Parathyroid adenoma (tissue), 2 donors: ENCODE measurements around the gene LRRK1.

Experiments used
- H2AFZ ChIP-seq: fragments of 300-600 bp; sonication (generic); one replicate; pipeline ENCODE4 v1.7.0; 2017; ENCODE audit warnings: antibody characterized with exemption, mild to moderate bottlenecking
- H3K27ac ChIP-seq: fragments of 300-600 bp; sonication (generic); one replicate; pipeline ENCODE4 v1.7.0; 2017
- H3K27me3 ChIP-seq: fragments of 300-600 bp; sonication (generic); one replicate; pipeline ENCODE4 v1.7.0; 2017; ENCODE audit warnings: low read length; ENCODE audit not compliant: control insufficient read depth, insufficient read depth
- H3K36me3 ChIP-seq: fragments of 300-600 bp; sonication (generic); one replicate; pipeline ENCODE4 v1.7.0; 2017; ENCODE audit warnings: low read length; ENCODE audit not compliant: control insufficient read depth, insufficient read depth
- H3K4me1 ChIP-seq: fragments of 300-600 bp; sonication (generic); one replicate; pipeline ENCODE4 v1.7.0; 2017; ENCODE audit warnings: control low read depth
- H3K4me2 ChIP-seq: fragments of 300-600 bp; sonication (generic); one replicate; pipeline ENCODE4 v1.7.0; 2017; ENCODE audit warnings: low read length
- H3K4me3 ChIP-seq: fragments of 300-600 bp; sonication (generic); one replicate; pipeline ENCODE4 v1.7.0; 2017; ENCODE audit warnings: low read depth, low read length
- H3K79me2 ChIP-seq: fragments of 300-600 bp; sonication (generic); one replicate; pipeline ENCODE4 v1.7.0; 2017; ENCODE audit warnings: control low read depth
- H3K9ac ChIP-seq: fragments of 300-600 bp; sonication (generic); one replicate; pipeline ENCODE4 v1.7.0; 2017; ENCODE audit warnings: mild to moderate bottlenecking
- H3K9me3 ChIP-seq: fragments of 300-600 bp; sonication (generic); one replicate; pipeline ENCODE4 v1.7.0; 2017; ENCODE audit warnings: low read length; ENCODE audit not compliant: control insufficient read depth
- TF ChIP-seq, protein P1 (sequence below): fragments of 300-600 bp; sonication (generic); IDR thresholded peaks from one replicate; pipeline ENCODE4 v1.7.0; 2017; ENCODE audit warnings: antibody characterized with exemption, mild to moderate bottlenecking
- donor health status: primary hyperparathyroidism.

Gene LRRK1

DNA sequence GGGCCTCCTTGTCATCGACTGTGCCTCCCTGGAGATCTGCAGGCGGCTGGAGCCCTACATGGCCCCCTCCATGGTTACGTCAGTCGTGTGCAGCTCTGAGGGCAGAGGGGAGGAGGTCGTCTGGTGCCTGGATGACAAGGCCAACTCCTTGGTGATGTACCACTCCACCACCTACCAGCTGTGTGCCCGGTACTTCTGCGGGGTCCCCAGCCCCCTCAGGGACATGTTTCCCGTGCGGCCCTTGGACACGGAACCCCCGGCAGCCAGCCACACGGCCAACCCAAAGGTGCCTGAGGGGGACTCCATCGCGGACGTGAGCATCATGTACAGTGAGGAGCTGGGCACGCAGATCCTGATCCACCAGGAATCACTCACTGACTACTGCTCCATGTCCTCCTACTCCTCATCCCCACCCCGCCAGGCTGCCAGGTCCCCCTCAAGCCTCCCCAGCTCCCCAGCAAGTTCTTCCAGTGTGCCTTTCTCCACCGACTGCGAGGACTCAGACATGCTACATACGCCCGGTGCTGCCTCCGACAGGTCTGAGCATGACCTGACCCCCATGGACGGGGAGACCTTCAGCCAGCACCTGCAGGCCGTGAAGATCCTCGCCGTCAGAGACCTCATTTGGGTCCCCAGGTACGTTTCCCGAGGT lies 146.5 kb downstream of the LRRK1 start:
- Histone ChIP-seq H3K9me3 (no peaks in the 10 kb centered on the region), H3K4me2 (no peak overlapping the region), H3K9ac (no peak overlapping the region), H3K4me1 (no peaks in the 10 kb centered on the region), H3K27me3 (no peaks in the 10 kb centered on the region), H3K79me2 (no peaks in the 10 kb centered on the region), H3K4me3 (no peak overlapping the region), H3K27ac (no peak overlapping the region), H3K36me3 (no peaks in the 10 kb centered on the region), H2AFZ (no peak overlapping the region)
- TF ChIP-seq, protein P1, sequence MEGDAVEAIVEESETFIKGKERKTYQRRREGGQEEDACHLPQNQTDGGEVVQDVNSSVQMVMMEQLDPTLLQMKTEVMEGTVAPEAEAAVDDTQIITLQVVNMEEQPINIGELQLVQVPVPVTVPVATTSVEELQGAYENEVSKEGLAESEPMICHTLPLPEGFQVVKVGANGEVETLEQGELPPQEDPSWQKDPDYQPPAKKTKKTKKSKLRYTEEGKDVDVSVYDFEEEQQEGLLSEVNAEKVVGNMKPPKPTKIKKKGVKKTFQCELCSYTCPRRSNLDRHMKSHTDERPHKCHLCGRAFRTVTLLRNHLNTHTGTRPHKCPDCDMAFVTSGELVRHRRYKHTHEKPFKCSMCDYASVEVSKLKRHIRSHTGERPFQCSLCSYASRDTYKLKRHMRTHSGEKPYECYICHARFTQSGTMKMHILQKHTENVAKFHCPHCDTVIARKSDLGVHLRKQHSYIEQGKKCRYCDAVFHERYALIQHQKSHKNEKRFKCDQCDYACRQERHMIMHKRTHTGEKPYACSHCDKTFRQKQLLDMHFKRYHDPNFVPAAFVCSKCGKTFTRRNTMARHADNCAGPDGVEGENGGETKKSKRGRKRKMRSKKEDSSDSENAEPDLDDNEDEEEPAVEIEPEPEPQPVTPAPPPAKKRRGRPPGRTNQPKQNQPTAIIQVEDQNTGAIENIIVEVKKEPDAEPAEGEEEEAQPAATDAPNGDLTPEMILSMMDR, result no peak

DNA sequence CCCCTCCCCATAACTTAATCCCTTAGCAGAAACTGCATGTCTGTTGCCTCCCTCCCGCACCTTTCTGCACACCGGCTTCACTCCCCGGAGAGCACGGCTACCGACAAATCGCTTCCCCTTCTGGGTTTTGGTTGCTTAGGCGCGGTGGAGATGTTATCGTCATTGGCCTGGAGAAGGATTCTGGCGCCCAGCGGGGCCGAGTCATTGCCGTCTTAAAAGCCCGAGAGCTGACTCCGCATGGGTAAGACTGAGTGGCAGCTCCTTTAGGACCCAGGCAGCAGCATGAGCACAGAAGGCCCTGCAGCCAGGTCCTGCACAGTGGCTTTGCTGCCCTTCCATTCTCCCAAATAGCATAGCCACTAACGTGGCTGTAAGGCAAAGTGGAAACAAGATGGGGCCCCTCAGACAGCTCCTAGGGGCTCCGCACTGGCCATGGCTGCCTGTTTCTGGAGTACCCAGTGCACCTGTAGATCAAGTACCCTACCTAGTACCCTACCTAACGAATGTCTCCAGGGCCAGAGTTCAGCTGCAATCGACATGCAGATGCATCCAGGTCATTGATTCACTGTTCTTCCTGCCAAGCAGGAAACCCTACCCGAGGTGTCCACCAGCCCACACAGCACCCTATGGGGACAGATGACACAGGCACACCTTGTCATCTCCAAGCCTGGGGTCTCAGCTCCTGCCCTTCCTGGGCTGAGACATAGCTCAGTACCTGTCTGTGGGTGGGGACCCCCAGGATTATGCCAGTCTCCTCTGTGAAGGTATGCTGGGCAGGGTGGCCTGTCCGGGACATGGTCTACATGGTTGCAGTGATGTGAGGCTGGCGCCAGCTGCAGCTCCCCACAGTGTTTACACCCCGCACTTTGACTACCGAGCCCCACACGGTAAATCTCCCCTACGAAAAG lies 147.6 kb downstream of the LRRK1 start:
- no peak overlapping the region for H3K4me3 ChIP-seq
- H3K27ac ChIP-seq, result no peak overlapping the region
- H3K79me2 ChIP-seq, result no peaks in the 10 kb centered on the region
- H2AFZ ChIP-seq, result no peak overlapping the region
- no peaks in the 10 kb centered on the region for H3K36me3 ChIP-seq
- H3K27me3 ChIP-seq, result no peaks in the 10 kb centered on the region
- H3K9me3 ChIP-seq, result no peaks in the 10 kb centered on the region
- no peak overlapping the region for H3K4me2 ChIP-seq
- TF ChIP-seq, protein P1, result no peak
- no peaks in the 10 kb centered on the region for H3K4me1 ChIP-seq
- no peak overlapping the region for H3K9ac ChIP-seq

DNA sequence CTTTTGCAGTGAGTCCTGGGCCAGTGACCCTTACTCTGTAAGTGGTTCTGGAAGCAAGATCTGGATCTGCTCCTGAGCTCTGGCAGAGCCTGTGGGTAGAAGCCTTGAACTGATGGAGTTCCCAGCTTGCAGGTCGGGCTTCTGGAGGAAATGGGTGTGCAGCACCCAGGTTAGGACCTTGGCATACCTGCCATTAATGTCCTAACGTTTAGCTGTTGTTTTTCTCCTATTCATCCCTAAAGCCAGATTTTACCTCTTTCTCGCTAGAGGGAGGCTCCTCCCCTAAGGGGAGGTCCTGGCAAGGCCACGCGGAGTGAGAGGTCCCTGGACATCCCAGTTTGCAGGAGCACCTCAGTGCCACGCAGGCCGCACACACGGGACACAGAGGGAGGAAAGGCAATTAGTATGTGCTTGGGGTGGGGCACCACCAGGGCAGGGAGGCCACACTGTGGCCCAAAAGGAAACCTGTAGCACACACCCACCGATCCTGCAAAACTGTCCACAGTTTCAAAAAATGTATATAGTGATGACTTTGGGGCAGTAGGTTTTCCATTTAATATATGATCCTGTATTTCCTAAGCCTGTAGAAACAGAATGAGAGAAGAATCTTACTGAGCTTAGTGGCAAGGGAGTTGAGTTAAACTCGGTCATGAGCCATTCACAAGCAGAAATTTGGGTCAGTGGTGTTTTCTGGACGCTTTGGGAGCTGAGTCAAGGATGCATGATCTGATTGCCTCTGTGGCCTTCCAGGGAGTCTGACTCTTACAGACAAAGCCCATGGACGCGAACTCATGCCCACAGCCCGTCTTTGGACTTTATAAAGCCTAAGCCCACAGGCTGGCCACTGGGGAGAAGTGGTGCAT lies 148.7 kb downstream of the LRRK1 start:
- no peak overlapping the region for H3K4me2 ChIP-seq
- H2AFZ ChIP-seq, result no peak overlapping the region
- H3K4me1 ChIP-seq, result no peaks in the 10 kb centered on the region
- no peaks in the 10 kb centered on the region for H3K9me3 ChIP-seq
- H3K9ac ChIP-seq, result no peak overlapping the region
- no peaks in the 10 kb centered on the region for H3K79me2 ChIP-seq
- H3K27ac ChIP-seq, result no peak overlapping the region
- H3K4me3 ChIP-seq, result no peak overlapping the region
- TF ChIP-seq, protein P1, result no peak
- H3K36me3 ChIP-seq, result no peaks in the 10 kb centered on the region
- H3K27me3 ChIP-seq, result no peaks in the 10 kb centered on the region

DNA sequence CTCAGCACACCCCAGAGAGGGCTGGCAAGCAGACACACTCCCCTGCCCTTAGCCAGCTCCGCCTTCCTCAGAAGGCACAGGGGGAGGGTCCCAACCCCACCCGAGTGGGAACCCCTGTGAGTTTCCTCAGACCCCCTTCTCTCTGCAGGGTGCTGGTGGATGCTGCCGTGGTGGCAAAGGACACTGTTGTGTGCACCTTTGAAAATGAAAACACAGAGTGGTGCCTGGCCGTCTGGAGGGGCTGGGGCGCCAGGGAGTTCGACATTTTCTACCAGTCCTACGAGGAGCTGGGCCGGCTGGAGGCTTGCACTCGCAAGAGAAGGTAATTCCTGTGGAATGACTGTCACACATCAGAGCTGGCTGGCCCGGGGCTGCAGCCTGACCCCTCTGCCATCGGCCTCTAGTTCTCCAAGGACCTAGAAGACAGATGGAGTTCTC lies 149.4 kb downstream of the LRRK1 start:
- Histone ChIP-seq H3K9me3 (no peaks in the 10 kb centered on the region), H3K4me3 (no peak overlapping the region), H3K79me2 (no peaks in the 10 kb centered on the region), H3K9ac (no peak overlapping the region), H3K27me3 (no peaks in the 10 kb centered on the region), H2AFZ (no peak overlapping the region), H3K4me2 (no peak overlapping the region), H3K4me1 (no peaks in the 10 kb centered on the region), H3K36me3 (no peaks in the 10 kb centered on the region), H3K27ac (no peak overlapping the region)
- TF ChIP-seq, protein P1, result no peak
